LNCaP clone FGC (cell line): ENCODE measurements around the gene TMEM87B.

ENCODE experiments used
- DNase-seq: peaks from one replicate; pipeline ENCODE4 v3.0.0-alpha.2; 2011; ENCODE audit warnings: low read depth
- H3K4me3 ChIP-seq: 2 replicates; pipeline ENCODE4 v1.5.1; 2011; ENCODE audit warnings: mild to moderate bottlenecking, low read depth, low read length, control low read depth
- CTCF ChIP-seq: IDR thresholded peaks from 2 replicates; pipeline ENCODE4 v1.5.1; 2012; ENCODE audit warnings: mild to moderate bottlenecking; ENCODE audit not compliant: control insufficient read depth, insufficient read depth; ENCODE audit errors: extremely low read depth

Gene TMEM87B

GRCh38 chr2:112151701-112152440 lies 96.8 kb downstream of the TMEM87B start:
- no peak overlapping the region for H3K4me3 ChIP-seq
- no peak for TF ChIP-seq CTCF
- DNase-seq: no peak

- DNase-seq: no peak
- no peak for TF ChIP-seq CTCF
- H3K4me3 ChIP-seq: no peak overlapping the region
Measured at GRCh38 chr2:112152476-112153178, 97.6 kb downstream of the TMEM87B start.

GRCh38 chr2:112153179-112153490 lies 98.1 kb downstream of the TMEM87B start:
- H3K4me3 ChIP-seq: no peak overlapping the region
- no peak for DNase-seq
- no peak for TF ChIP-seq CTCF

- no peak for DNase-seq
- TF ChIP-seq CTCF: no peak
- no peak overlapping the region for H3K4me3 ChIP-seq
Measured at GRCh38 chr2:112153501-112153900, 98.4 kb downstream of the TMEM87B start.

- DNase-seq: no peak
- TF ChIP-seq CTCF: no peak
- no peak overlapping the region for H3K4me3 ChIP-seq
Measured at GRCh38 chr2:112154246-112155117, 99.4 kb downstream of the TMEM87B start.

GRCh38 chr2:112155331-112156151 lies 100.5 kb downstream of the TMEM87B start:
- no peak for TF ChIP-seq CTCF

More at GRCh38 chr2:112155331-112156151, 100.5 kb downstream of the TMEM87B start:
- no peak overlapping the region for H3K4me3 ChIP-seq
- no peak for DNase-seq
